SK-N-SH (cell line): ENCODE results near the gene PLEKHA4. TPM values are rescaled to one million over a fixed set of nuclear protein-coding genes. Genes with fewer than 3 reads are reported as not detected.

Experiments used
- CTCF ChIA-PET: fragments of 300-600, 350-600 bp; formaldehyde crosslinking; extraction: SDS; loops from one replicate; lab custom pipeline; 2021; lab: Yijun Ruan, JAX
- POLR2A ChIA-PET: fragments of 350-600 bp; sonication (Branson Sonifier 250); formaldehyde crosslinking; extraction: SDS; loops from one replicate; lab custom pipeline; 2020; ENCODE audit warnings: antibody characterized with exemption, inconsistent platforms; lab: Yijun Ruan, JAX
- DNase-seq: peaks from one replicate; pipeline ENCODE4 v3.0.0; 2012
- H2AFZ ChIP-seq: fragments of 200-600 bp; sonication (generic); 2 replicates; pipeline ENCODE4 v1.8.1; 2016; ENCODE audit warnings: antibody characterized with exemption, mild to moderate bottlenecking, low read depth
- H3F3A ChIP-seq: fragments of 200-600 bp; sonication (generic); replicated peaks from 2 replicates; pipeline ENCODE3; 2016; ENCODE audit warnings: antibody characterized with exemption, mild to moderate bottlenecking; ENCODE audit not compliant: insufficient read depth
- H3K27ac ChIP-seq, 2 experiments: fragments of 200-500 bp in 1 of 2; fragments of 200-600 bp in 1 of 2; sonication (Bioruptor generic) in 1 of 2; sonication (generic), shearing (Covaris generic) in 1 of 2; 2 replicates each; pipeline versions ENCODE4 v1.5.1 to v1.6.1; 2014 to 2016; ENCODE audit warnings: low read depth in 2 of 2, inconsistent platforms in 1 of 2, low read length in 1 of 2, mild to moderate bottlenecking in 1 of 2, mixed read lengths in 1 of 2
- H3K27me3 ChIP-seq: fragments of 200-600 bp; sonication (generic), shearing (Covaris generic); 2 replicates; pipeline ENCODE4 v1.6.1; 2016; ENCODE audit warnings: mixed run types; ENCODE audit not compliant: insufficient read depth
- H3K36me3 ChIP-seq, 2 experiments: fragments of 200-500 bp in 1 of 2; fragments of 200-600 bp in 1 of 2; sonication (Bioruptor generic) in 1 of 2; sonication (generic) in 1 of 2; replicated peaks in 1 of 2; 2 replicates each; pipeline versions ENCODE3 to v1.5.1; 2014 to 2016; ENCODE audit warnings: low read length in 1 of 2, mild to moderate bottlenecking in 1 of 2; ENCODE audit not compliant: insufficient read depth in 2 of 2, control insufficient read depth in 1 of 2
- H3K4me1 ChIP-seq, 2 experiments: fragments of 200-500 bp in 1 of 2; fragments of 200-600 bp in 1 of 2; sonication (Bioruptor generic) in 1 of 2; sonication (generic), shearing (Covaris generic) in 1 of 2; 2 replicates each; pipeline versions ENCODE4 v1.5.1 to v1.6.1; 2014 to 2016; ENCODE audit warnings: low read depth in 1 of 2, low read length in 1 of 2, mixed run types in 1 of 2; ENCODE audit not compliant: insufficient read depth in 2 of 2, control insufficient read depth in 1 of 2
- H3K4me2 ChIP-seq: fragments of 200-600 bp; sonication (generic), shearing (Covaris generic); 2 replicates; pipeline ENCODE4 v1.6.1; 2017; ENCODE audit warnings: mixed run types
- H3K4me3 ChIP-seq, 2 experiments: fragments of 200-500 bp in 1 of 2; fragments of 200-600 bp in 1 of 2; sonication (Bioruptor generic) in 1 of 2; sonication (generic), shearing (Covaris generic) in 1 of 2; 2 replicates each; pipeline versions ENCODE4 v1.5.1 to v1.8.1; 2014 to 2016; ENCODE audit warnings: low read depth in 2 of 2, inconsistent platforms in 1 of 2, low read length in 1 of 2, mild to moderate bottlenecking in 1 of 2, mixed read lengths in 1 of 2, moderate library complexity in 1 of 2
- H3K79me2 ChIP-seq: fragments of 200-600 bp; sonication (generic); 2 replicates; pipeline ENCODE4 v1.8.1; 2017; ENCODE audit warnings: mild to moderate bottlenecking; ENCODE audit not compliant: insufficient read depth
- H3K9ac ChIP-seq: fragments of 200-600 bp; sonication (generic); 2 replicates; pipeline ENCODE4 v1.6.1; 2017; ENCODE audit warnings: mixed run types
- H3K9me2 ChIP-seq: fragments of 200-600 bp; sonication (generic); 2 replicates; pipeline ENCODE4 v1.6.1; 2017; ENCODE audit warnings: mixed run types
- H3K9me3 ChIP-seq: fragments of 200-600 bp; sonication (generic); 2 replicates; pipeline ENCODE4 v1.6.1; 2017; ENCODE audit warnings: mixed run types, mild to moderate bottlenecking, moderate library complexity
- H4K20me1 ChIP-seq: fragments of 200-600 bp; sonication (generic); 2 replicates; pipeline ENCODE4 v1.6.1; 2017; ENCODE audit warnings: mild to moderate bottlenecking, mixed run types; ENCODE audit not compliant: insufficient read depth
- CHD2 ChIP-seq: fragments of 150-350 bp; IDR thresholded peaks from 2 replicates; pipeline ENCODE4 v1.6.1; 2018; ENCODE audit warnings: low read length; ENCODE audit not compliant: partially characterized antibody
- CTCF ChIP-seq: fragments of 200-600 bp; sonication (generic); IDR thresholded peaks from 2 replicates; pipeline ENCODE4 v1.6.1; 2017; ENCODE audit warnings: antibody characterized with exemption, mild to moderate bottlenecking, moderate library complexity
- EZH2phosphoT487 ChIP-seq: fragments of 200-600 bp; sonication (generic); IDR thresholded peaks from 2 replicates; pipeline ENCODE4 v1.6.1; 2017; ENCODE audit warnings: low read depth, mixed run types, mild to moderate bottlenecking, antibody characterized with exemption, moderate library complexity, borderline replicate concordance
- FOXJ3 ChIP-seq: sonication (generic); formaldehyde crosslinking; IDR thresholded peaks from 2 replicates; pipeline ENCODE4 v1.5.1; 2020; ENCODE audit warnings: mild to moderate bottlenecking, missing genetic modification reagents
- FOXM1 ChIP-seq: IDR thresholded peaks from 2 replicates; pipeline ENCODE4 v1.4.0; 2012; ENCODE audit warnings: low read depth, mild to moderate bottlenecking
- GATA2 ChIP-seq: sonication (generic); formaldehyde crosslinking; IDR thresholded peaks from 2 replicates; pipeline ENCODE4 v1.5.0; 2020; ENCODE audit warnings: mild to moderate bottlenecking, missing genetic modification reagents
- JUND ChIP-seq: IDR thresholded peaks from 2 replicates; pipeline ENCODE4 v1.4.0; 2012
- MXI1 ChIP-seq: IDR thresholded peaks from 2 replicates; pipeline ENCODE4 v1.6.1; 2012; ENCODE audit warnings: mild to moderate bottlenecking, low read depth, low read length, improper control_type of control experiment
- NFIC ChIP-seq: IDR thresholded peaks from 2 replicates; pipeline ENCODE4 v1.4.0; 2012; ENCODE audit warnings: borderline replicate concordance
- NRF1 ChIP-seq: IDR thresholded peaks from 2 replicates; pipeline ENCODE4 v1.6.1; 2012; ENCODE audit warnings: low read depth, mild to moderate bottlenecking, low read length
- RFX5 ChIP-seq: IDR thresholded peaks from 2 replicates; pipeline ENCODE4 v1.6.1; 2012; ENCODE audit warnings: mild to moderate bottlenecking, improper control_type of control experiment, low read length
- RXRA ChIP-seq: IDR thresholded peaks from 2 replicates; pipeline ENCODE4 v1.4.0; 2012; ENCODE audit warnings: low read depth, mild to moderate bottlenecking, borderline replicate concordance
- TAF1 ChIP-seq: IDR thresholded peaks from 2 replicates; pipeline ENCODE4 v1.6.1; 2012; ENCODE audit warnings: low read depth, mild to moderate bottlenecking, low read length, moderate library complexity, borderline replicate concordance
- TCF12 ChIP-seq: IDR thresholded peaks from 2 replicates; pipeline ENCODE4 v1.4.0; 2012
- ZBTB33 ChIP-seq: IDR thresholded peaks from 2 replicates; pipeline ENCODE4 v1.4.0; 2012; ENCODE audit warnings: low read depth, borderline replicate concordance
- WGBS: methylation state at CpG from one replicate; pipeline ENCODE4 v1.1.6; 2017; ENCODE audit warnings: low lambda C conversion rate; 5-methylcytosine and 5-hydroxymethylcytosine counted together
- polyA plus RNA-seq, 3 experiments: library from polyadenylated mRNA; depleted of rRNA; stranded (reverse); fragments of >200 nt; gene quantifications; 2 replicates each; pipeline ENCODE4 v1.2.3, GENCODE V29; 2012

The PLEKHA4 gene
- polyA plus RNA-seq, 1 of the 3 experiments (the other 2 are of a cell fraction): 5.6 TPM

GRCh38 chr19:48879025-48879637 lies 10.7 kb upstream of the PLEKHA4 start:
- Histone ChIP-seq H3K36me3 (peaks cover 20 to 70% of the 10 kb centered on the region in 2 experiments), H3K4me2 (no peak overlapping the region), H3K9me3 (no peaks in the 10 kb centered on the region), H3K9me2 (no peaks in the 10 kb centered on the region), H3K27ac (no peak overlapping the region), H3K9ac (no peak overlapping the region), H3K4me1 (peaks cover 8 to 15% of the 10 kb centered on the region in 2 experiments; a peak in 3 of 4 replicates), H3K27me3 (no peaks in the 10 kb centered on the region), H3K79me2 (peaks cover 50% of the 10 kb centered on the region), H2AFZ (no peak overlapping the region), H3F3A (peaks cover 51% of the 10 kb centered on the region), H3K4me3 (no peak overlapping the region), H4K20me1 (peaks cover 48% of the 10 kb centered on the region)
- TF ChIP-seq RXRA (no peak), MXI1 (no peak), ZBTB33 (no peak), FOXJ3 (CRISPR knock-in tag) (no peak), CTCF (no peak), FOXM1 (no peak), TAF1 (no peak), CHD2 (no peak), NRF1 (no peak)
- DNase-seq: no peak
- POLR2A ChIA-PET: interaction anchor here (0.6 kb wide), 1 partner anchor 1071 kb away, joined by 3 read pairs; no protein-coding TSS in a partner anchor
- CTCF ChIA-PET: interaction anchor here (0.6 to 1.2 kb wide), 2 partner anchors 219 to 692 kb away, joined by 3 read pairs; no protein-coding TSS in a partner anchor
- 93% methylated on average over 13 of the region's 13 CpGs for WGBS

- CTCF ChIA-PET: interaction anchor here (0.6 to 1.2 kb wide), 3 partner anchors 33 to 692 kb away, joined by 3 read pairs; no protein-coding TSS in a partner anchor
- Histone ChIP-seq H3K36me3 (peaks cover 27 to 77% of the 10 kb centered on the region in 2 experiments), H4K20me1 (peaks cover 55% of the 10 kb centered on the region), H3K4me1 (peaks cover 12 to 22% of the 10 kb centered on the region in 2 experiments; a peak in 3 of 4 replicates), H3K9ac (no peak overlapping the region), H2AFZ (no peak overlapping the region), H3K4me2 (no peak overlapping the region), H3F3A (peaks cover 59% of the 10 kb centered on the region), H3K27ac (no peak overlapping the region; a peak in 1 of 4 replicates), H3K9me2 (no peaks in the 10 kb centered on the region), H3K27me3 (no peaks in the 10 kb centered on the region), H3K79me2 (peaks cover 57% of the 10 kb centered on the region), H3K4me3 (no peak overlapping the region), H3K9me3 (no peaks in the 10 kb centered on the region)
- POLR2A ChIA-PET: interaction anchor here (0.5 to 0.6 kb wide), 2 partner anchors 60 to 1070 kb away, joined by 3 read pairs; no protein-coding TSS in a partner anchor
- no peak for DNase-seq
- WGBS: 95% methylated on average over 11 of the region's 11 CpGs
- TF ChIP-seq NRF1 (no peak), JUND (no peak), CTCF (no peak), EZH2phosphoT487 (no peak), TCF12 (no peak), NFIC (no peak), RFX5 (no peak), GATA2 (CRISPR knock-in tag) (no peak)
Measured at GRCh38 chr19:48878196-48879024, 10.0 kb upstream of the PLEKHA4 start.
